ENCODE measurements around the gene BLZF1.

The BLZF1 gene

GRCh38 chr1:169360415-169360814 lies 7.6 kb upstream of the BLZF1 start:
- Histone ChIP-seq H3K4me3 (ENCODE audit: insufficient read depth, low read depth, low read length) (no peak overlapping the region), H3K36me3 (ENCODE audit: control insufficient read depth, insufficient read depth, low read length) (no peaks in the 10 kb centered on the region), H3K9me3 (ENCODE audit: control insufficient read depth, low read length) (no peaks in the 10 kb centered on the region), H3K27me3 (ENCODE audit: control insufficient read depth, insufficient read depth, low read length, poor library complexity, severe bottlenecking) (no peaks in the 10 kb centered on the region), H3K27ac (ENCODE audit: insufficient read depth, low read depth, low read length, poor library complexity, severe bottlenecking) (no peak overlapping the region), H3K4me1 (ENCODE audit: control insufficient read depth, insufficient read depth, low read length) (no peaks in the 10 kb centered on the region)
- WGBS, 2 experiments, result 91 to 95% methylated on average over 1 of the region's 1 CpG

- Histone ChIP-seq H3K9me3 (ENCODE audit: control insufficient read depth, low read length) (no peaks in the 10 kb centered on the region), H3K36me3 (ENCODE audit: control insufficient read depth, insufficient read depth, low read length) (no peaks in the 10 kb centered on the region), H3K4me3 (ENCODE audit: insufficient read depth, low read depth, low read length) (no peak overlapping the region), H3K27me3 (ENCODE audit: control insufficient read depth, insufficient read depth, low read length, poor library complexity, severe bottlenecking) (no peaks in the 10 kb centered on the region), H3K27ac (ENCODE audit: insufficient read depth, low read depth, low read length, poor library complexity, severe bottlenecking) (no peak overlapping the region), H3K4me1 (ENCODE audit: control insufficient read depth, insufficient read depth, low read length) (no peaks in the 10 kb centered on the region)
- 92 to 94% methylated on average over 7 of the region's 7 CpGs for WGBS, 2 experiments
Observed at GRCh38 chr1:169361281-169361680, 6.7 kb upstream of the BLZF1 start.

GRCh38 chr1:169363046-169363730 lies 4.8 kb upstream of the BLZF1 start:
- 91 to 96% methylated on average over 3 to 4 of the region's 5 CpGs for whole genome bisulfite sequencing, 2 experiments
- H3K36me3 ChIP-seq (ENCODE audit: control insufficient read depth, insufficient read depth, low read length), result no peaks in the 10 kb centered on the region
- no peak overlapping the region for H3K4me3 ChIP-seq (ENCODE audit: insufficient read depth, low read depth, low read length)

GRCh38 chr1:169364948-169365347 lies 3.0 kb upstream of the BLZF1 start:
- no peaks in the 10 kb centered on the region for H3K9me3 ChIP-seq (ENCODE audit: control insufficient read depth, low read length)
- H3K27me3 ChIP-seq (ENCODE audit: control insufficient read depth, insufficient read depth, low read length, poor library complexity, severe bottlenecking), result no peaks in the 10 kb centered on the region
- peaks cover 3% of the 10 kb centered on the region for H3K4me1 ChIP-seq (ENCODE audit: control insufficient read depth, insufficient read depth, low read length)
- no peak overlapping the region for H3K27ac ChIP-seq (ENCODE audit: insufficient read depth, low read depth, low read length, poor library complexity, severe bottlenecking)
- 94 to 96% methylated on average over 2 of the region's 2 CpGs for WGBS, 2 experiments
- no peak overlapping the region for H3K4me3 ChIP-seq (ENCODE audit: insufficient read depth, low read depth, low read length)
- no peaks in the 10 kb centered on the region for H3K36me3 ChIP-seq (ENCODE audit: control insufficient read depth, insufficient read depth, low read length)

More at GRCh38 chr1:169363046-169363730, 4.8 kb upstream of the BLZF1 start:
- Histone ChIP-seq H3K27ac (ENCODE audit: insufficient read depth, low read depth, low read length, poor library complexity, severe bottlenecking) (no peak overlapping the region), H3K9me3 (ENCODE audit: control insufficient read depth, low read length) (no peaks in the 10 kb centered on the region), H3K4me1 (ENCODE audit: control insufficient read depth, insufficient read depth, low read length) (peaks cover 3% of the 10 kb centered on the region), H3K27me3 (ENCODE audit: control insufficient read depth, insufficient read depth, low read length, poor library complexity, severe bottlenecking) (no peaks in the 10 kb centered on the region)

GRCh38 chr1:169367096-169367685 lies 804 bp upstream of the BLZF1 start:
- H3K4me3 ChIP-seq (ENCODE audit: insufficient read depth, low read depth, low read length), result peak overlapping the region; percentile 75
- peaks cover 4% of the 10 kb centered on the region for H3K36me3 ChIP-seq (ENCODE audit: control insufficient read depth, insufficient read depth, low read length)
- H3K27ac ChIP-seq (ENCODE audit: insufficient read depth, low read depth, low read length, poor library complexity, severe bottlenecking), result no peak overlapping the region
- 17 to 19% methylated on average over 15 of the region's 15 CpGs for WGBS, 2 experiments
- H3K9me3 ChIP-seq (ENCODE audit: control insufficient read depth, low read length), result no peaks in the 10 kb centered on the region
- H3K4me1 ChIP-seq (ENCODE audit: control insufficient read depth, insufficient read depth, low read length), result peaks cover 3% of the 10 kb centered on the region
- no peaks in the 10 kb centered on the region for H3K27me3 ChIP-seq (ENCODE audit: control insufficient read depth, insufficient read depth, low read length, poor library complexity, severe bottlenecking)

GRCh38 chr1:169368406-169368769 lies 393 bp downstream of the BLZF1 start:
- Histone ChIP-seq H3K4me3 (ENCODE audit: insufficient read depth, low read depth, low read length) (peak overlapping the region; percentile 75), H3K9me3 (ENCODE audit: control insufficient read depth, low read length) (no peaks in the 10 kb centered on the region), H3K36me3 (ENCODE audit: control insufficient read depth, insufficient read depth, low read length) (peaks cover 4% of the 10 kb centered on the region), H3K27ac (ENCODE audit: insufficient read depth, low read depth, low read length, poor library complexity, severe bottlenecking) (no peak overlapping the region), H3K27me3 (ENCODE audit: control insufficient read depth, insufficient read depth, low read length, poor library complexity, severe bottlenecking) (no peaks in the 10 kb centered on the region), H3K4me1 (ENCODE audit: control insufficient read depth, insufficient read depth, low read length) (peaks cover 3% of the 10 kb centered on the region)
- WGBS, 2 experiments, result 0 to 1% methylated on average over 16 of the region's 16 CpGs

- peaks cover 3% of the 10 kb centered on the region for H3K4me1 ChIP-seq (ENCODE audit: control insufficient read depth, insufficient read depth, low read length)
- H3K27ac ChIP-seq (ENCODE audit: insufficient read depth, low read depth, low read length, poor library complexity, severe bottlenecking), result no peak overlapping the region
- H3K4me3 ChIP-seq (ENCODE audit: insufficient read depth, low read depth, low read length), result no peak overlapping the region
- no peaks in the 10 kb centered on the region for H3K27me3 ChIP-seq (ENCODE audit: control insufficient read depth, insufficient read depth, low read length, poor library complexity, severe bottlenecking)
- H3K36me3 ChIP-seq (ENCODE audit: control insufficient read depth, insufficient read depth, low read length), result peaks cover 5% of the 10 kb centered on the region
- H3K9me3 ChIP-seq (ENCODE audit: control insufficient read depth, low read length), result no peaks in the 10 kb centered on the region
- WGBS, 2 experiments, result 89 to 100% methylated on average over 1 of the region's 1 CpG
Observed at GRCh38 chr1:169371404-169371803, 3.4 kb downstream of the BLZF1 start.

- H3K4me1 ChIP-seq (ENCODE audit: control insufficient read depth, insufficient read depth, low read length), result no peaks in the 10 kb centered on the region
- H3K4me3 ChIP-seq (ENCODE audit: insufficient read depth, low read depth, low read length), result no peak overlapping the region
- peaks cover 9% of the 10 kb centered on the region for H3K36me3 ChIP-seq (ENCODE audit: control insufficient read depth, insufficient read depth, low read length)
- H3K9me3 ChIP-seq (ENCODE audit: control insufficient read depth, low read length), result no peaks in the 10 kb centered on the region
- H3K27me3 ChIP-seq (ENCODE audit: control insufficient read depth, insufficient read depth, low read length, poor library complexity, severe bottlenecking), result no peaks in the 10 kb centered on the region
- no peak overlapping the region for H3K27ac ChIP-seq (ENCODE audit: insufficient read depth, low read depth, low read length, poor library complexity, severe bottlenecking)
Observed at GRCh38 chr1:169381162-169381561, 13.2 kb downstream of the BLZF1 start.

GRCh38 chr1:169383449-169383848 lies 15.5 kb downstream of the BLZF1 start:
- no peaks in the 10 kb centered on the region for H3K4me1 ChIP-seq (ENCODE audit: control insufficient read depth, insufficient read depth, low read length)
- no peaks in the 10 kb centered on the region for H3K36me3 ChIP-seq (ENCODE audit: control insufficient read depth, insufficient read depth, low read length)
- H3K4me3 ChIP-seq (ENCODE audit: insufficient read depth, low read depth, low read length), result no peak overlapping the region
- H3K27me3 ChIP-seq (ENCODE audit: control insufficient read depth, insufficient read depth, low read length, poor library complexity, severe bottlenecking), result no peaks in the 10 kb centered on the region
- H3K27ac ChIP-seq (ENCODE audit: insufficient read depth, low read depth, low read length, poor library complexity, severe bottlenecking), result no peak overlapping the region
- WGBS, 2 experiments, result 87 to 96% methylated on average over 3 to 4 of the region's 4 CpGs
- H3K9me3 ChIP-seq (ENCODE audit: control insufficient read depth, low read length), result no peaks in the 10 kb centered on the region

GRCh38 chr1:169387399-169387798 lies 19.4 kb downstream of the BLZF1 start:
- Histone ChIP-seq H3K27me3 (ENCODE audit: control insufficient read depth, insufficient read depth, low read length, poor library complexity, severe bottlenecking) (no peaks in the 10 kb centered on the region), H3K4me3 (ENCODE audit: insufficient read depth, low read depth, low read length) (no peak overlapping the region), H3K4me1 (ENCODE audit: control insufficient read depth, insufficient read depth, low read length) (no peaks in the 10 kb centered on the region), H3K36me3 (ENCODE audit: control insufficient read depth, insufficient read depth, low read length) (peaks cover 13% of the 10 kb centered on the region), H3K27ac (ENCODE audit: insufficient read depth, low read depth, low read length, poor library complexity, severe bottlenecking) (no peak overlapping the region), H3K9me3 (ENCODE audit: control insufficient read depth, low read length) (no peaks in the 10 kb centered on the region)

Data from ectodermal cell (in vitro differentiated cells).